ENCODE measurements around the gene DGKI.

DGKI gene

DNA sequence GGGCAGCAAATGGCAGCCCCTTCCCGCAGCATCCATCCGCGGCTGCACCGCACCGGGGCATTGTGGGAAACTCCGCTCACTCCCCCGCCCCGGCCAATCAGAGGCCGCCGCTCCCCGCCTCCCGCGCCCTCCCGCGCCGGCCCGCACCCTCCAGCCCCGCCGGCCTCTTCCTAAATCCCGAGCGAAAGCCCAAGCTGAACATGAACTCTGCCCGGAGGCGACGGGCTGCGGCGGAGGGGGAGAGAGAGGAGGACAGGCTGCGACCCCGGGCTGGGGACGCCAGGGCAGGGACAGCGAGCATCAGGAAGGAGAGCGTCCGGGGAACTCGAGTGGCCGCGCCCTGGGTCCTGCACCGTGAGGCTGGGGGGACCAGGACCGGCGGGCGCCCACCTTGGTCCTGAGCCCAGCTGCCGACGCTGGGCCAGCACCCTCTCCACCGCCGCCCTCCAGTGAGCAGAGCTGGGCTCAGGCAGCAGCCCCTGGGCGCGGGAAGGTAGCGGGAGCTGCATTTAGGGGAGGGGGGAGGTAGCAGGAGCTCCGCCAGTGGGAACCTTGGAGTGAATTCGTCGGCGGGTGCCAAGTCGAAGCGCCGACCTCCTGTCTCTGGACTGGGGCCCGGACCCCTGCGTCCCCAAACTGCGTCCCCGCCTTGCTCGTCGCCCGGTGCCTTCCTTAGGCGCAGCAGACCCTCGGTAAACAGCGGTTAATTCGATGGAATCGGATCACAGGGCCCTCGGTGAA, at the start of gene DGKI:
Gene DGKI, minus strand, starts transcription at position 148 of the 741 bp plus-strand sequence.
- peak; percentile 74 for DNase-seq (ENCODE audit: low spot score)

DNA sequence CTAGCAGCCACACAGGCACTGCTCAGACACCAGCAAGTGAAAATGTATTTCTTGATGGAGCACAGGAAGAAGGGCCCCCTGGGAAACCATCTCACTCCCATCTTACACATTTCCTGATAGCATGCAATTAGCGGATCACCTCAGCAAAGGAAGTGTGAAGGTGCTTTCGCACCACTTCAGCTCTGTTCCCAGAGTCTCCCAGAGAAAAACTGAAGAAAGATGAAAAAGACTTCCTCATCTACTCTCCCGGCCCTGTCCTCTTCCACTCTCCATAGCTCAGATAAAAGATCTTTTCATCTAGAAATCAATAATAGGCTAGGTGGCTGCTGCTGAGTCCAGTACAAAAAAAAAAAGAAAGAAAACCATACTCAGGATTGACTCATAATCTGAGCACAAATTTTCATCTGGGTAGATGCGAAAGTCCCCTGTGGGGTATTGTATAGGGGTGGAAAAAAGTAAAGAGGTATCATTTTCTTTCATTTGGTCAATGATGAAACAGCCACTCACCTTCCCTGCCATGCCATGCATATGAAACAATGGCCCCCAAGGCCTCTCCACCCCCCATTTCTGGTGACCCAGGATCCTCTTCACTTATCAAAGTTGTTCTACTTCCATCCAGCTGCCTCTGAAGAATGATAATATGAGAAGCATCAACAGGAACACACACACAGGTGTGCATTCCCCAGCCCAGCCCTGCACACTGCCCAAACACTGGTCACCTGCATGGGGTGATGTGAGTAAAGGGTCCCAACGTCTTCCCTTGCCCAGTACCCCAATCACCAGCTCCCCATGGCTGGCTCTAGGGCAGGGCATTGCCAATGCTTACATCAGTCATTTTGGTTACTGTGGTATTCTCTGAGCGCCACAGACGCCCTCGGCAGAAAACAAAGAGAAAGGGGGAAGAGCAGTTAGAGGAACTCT, 48.8 kb upstream of the DGKI start:
- DNase-seq (ENCODE audit: low spot score) = no peak

DNA sequence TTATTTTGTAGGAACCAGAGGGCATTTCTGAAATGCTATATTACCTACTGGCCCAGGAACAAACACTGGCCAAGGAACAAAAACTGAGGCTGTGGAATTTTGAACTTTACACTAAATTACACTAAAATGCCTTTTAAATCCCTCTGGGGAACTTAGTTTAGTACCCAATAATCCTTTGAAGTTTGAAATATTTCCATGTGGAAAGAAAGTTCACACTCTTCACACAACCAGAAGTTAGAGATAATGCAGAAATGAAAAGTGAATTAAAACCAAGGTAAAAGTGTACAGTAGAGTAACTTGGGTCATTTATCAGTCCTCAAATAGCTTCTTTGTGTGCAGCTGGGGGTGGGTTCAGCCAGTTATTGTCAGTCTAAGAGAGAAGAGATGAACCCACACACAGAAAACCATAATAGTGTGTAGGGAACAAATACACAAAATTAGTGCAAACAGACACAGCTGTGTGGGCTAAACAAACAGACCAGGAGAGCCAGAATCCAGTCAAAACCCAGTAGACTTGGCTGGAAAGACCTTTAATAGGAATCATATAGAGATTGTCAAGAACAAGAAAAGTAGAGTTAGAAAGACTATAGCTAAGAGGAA, 46.5 kb upstream of the DGKI start:
- DNase-seq (ENCODE audit: low spot score) = no peak

DNA sequence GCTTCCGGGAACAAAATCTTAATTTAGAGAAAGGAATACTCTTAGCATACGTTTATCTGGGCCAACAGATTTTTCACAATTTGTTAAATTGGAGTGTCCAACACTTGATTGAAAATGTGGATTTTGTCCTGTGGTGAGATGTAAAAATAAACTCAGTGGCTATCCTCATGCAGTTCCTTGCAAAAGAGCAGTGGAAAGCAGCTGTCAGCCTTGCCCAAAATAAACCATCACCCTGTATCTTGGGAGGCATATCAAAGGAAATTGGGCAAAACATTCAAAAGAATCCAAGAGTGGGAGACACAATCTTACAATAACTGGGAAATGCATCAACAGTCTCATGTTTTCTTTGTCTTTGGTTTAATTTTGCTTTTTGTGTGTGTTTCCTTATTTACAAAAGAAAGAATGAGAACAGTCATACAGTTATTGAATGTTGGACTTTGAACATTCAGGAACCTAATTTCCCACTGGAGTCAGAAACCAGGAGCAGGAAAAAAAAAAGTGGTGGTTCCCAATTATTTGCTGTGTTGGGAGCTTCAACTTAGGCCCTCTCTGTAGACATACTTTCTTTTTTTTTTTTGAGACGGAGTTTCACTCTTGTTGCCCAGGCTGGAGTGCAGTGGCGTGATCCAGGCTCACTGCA, 44.4 kb upstream of the DGKI start:
- no peak for DNase-seq (ENCODE audit: low spot score)

DNA sequence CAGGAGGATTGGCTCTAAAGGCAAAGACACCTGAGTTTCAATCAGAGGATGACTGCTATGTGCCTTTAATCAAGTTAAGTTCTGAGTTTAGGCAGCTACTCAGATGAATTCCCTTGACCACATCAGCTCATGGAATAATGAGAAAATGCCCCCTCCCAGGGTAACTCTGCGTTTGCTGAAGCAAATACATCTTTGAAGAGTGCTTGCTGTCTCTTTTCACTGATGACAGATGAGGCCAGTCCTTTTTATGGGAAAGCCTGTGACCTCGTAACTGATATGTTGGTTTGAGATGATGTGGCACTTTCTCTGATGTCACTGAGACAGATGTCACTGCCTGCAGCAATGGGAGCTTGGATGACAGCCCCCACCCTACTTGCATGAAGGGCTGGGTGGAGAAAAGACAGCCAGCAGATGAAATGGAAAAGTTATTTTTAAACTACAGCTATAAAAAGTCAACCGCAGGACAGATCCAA, 43.7 kb upstream of the DGKI start:
- DNase-seq (ENCODE audit: low spot score) = peak; percentile 47

DNA sequence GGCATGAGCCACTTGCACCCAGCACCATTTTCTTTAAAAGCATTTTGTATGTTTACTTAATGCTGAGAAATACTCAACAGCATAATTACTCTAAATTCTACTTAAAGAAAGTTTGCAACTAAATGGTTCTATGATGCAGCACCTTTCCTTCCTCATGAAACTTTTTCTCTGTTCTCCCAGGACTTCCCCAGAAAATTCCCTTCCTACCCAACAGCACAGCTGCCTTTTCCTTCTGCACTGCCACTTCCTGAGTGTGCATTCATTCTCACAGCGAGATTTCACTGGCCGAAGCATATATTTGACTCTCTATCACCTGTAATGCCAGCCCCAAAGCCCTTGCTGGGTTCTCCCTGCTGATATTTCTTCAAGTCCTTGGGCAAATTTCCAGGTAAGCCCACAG, 41.5 kb upstream of the DGKI start:
- DNase-seq (ENCODE audit: low spot score) = no peak

DNA sequence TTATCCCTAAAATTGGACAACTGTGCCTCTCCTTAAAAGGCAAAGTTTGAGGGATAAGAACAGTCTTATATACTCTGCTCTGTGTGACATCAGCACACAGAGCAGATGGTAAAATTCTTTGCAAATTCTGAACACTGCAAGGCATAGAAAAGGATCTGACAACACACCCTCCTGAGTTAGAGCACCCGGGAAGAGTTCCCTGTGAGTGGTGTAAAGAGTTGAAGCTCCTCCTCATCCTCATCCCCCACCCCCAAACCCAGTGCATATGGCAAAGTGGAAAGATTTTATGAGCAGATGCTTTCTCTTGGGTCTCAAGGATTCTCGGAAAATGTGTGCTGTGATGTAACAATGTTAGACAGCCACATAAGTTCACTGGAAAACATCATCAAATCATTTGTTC, 40.0 kb upstream of the DGKI start:
- DNase-seq (ENCODE audit: low spot score) = no peak

DNA sequence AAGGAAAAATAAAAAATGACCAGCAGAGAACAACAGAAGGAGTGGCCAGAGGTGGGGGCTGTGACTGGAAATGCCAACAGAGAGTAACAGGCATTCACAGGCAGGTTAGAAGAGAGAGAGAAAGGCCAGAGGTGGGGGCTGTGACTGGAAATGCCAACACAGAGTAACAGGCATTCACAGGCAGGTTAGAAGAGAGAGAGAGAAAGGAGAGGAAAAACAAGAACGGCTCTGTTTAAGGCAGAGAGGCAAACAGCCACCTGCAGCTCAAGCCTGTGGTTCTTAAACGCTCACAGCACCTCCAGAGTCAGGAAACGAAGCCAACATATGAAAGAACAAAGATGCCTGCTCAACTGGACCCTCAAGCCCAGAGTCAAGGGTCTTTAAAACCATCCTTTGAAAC, 39.5 kb upstream of the DGKI start:
- DNase-seq (ENCODE audit: low spot score) = no peak

DNA sequence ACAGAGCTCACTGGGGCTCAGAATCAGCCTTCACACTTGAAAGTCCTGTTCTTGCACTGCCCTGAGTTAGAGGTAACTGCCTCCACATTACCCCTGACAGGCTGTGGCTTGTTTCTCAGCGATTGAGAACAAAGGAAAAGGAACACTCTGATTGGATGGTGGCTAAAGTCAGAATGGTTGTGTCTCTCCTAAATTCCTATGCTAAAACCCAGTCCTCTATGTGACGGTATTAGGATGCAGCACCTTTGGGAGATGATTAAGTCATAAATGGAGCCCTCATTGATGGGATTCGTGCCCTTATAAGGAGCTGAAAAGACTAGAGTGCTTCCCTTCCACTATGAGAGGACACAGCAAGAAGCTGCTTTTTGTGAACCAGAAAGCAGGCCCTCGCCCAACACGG, 38.9 kb upstream of the DGKI start:
- no peak for DNase-seq (ENCODE audit: low spot score)

DNA sequence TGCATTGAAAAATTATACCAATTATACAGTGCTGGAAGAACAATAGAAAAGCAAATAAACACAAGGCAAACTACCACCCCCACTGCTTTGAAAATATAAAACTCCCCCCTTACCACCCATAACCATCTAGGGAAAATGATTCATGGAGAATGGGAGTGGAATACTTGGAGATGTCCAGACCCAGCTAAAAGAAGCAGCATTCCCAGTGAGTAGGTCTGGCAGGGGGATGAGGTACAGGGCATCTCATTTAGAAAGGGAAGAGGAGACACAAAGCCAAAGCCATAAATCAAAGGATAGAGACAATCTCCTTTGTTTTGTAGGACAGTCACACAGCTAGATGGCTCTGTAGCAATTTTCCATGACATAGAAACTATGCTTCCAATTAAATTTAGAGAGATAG, 36.0 kb upstream of the DGKI start:
- no peak for DNase-seq (ENCODE audit: low spot score)

DNA sequence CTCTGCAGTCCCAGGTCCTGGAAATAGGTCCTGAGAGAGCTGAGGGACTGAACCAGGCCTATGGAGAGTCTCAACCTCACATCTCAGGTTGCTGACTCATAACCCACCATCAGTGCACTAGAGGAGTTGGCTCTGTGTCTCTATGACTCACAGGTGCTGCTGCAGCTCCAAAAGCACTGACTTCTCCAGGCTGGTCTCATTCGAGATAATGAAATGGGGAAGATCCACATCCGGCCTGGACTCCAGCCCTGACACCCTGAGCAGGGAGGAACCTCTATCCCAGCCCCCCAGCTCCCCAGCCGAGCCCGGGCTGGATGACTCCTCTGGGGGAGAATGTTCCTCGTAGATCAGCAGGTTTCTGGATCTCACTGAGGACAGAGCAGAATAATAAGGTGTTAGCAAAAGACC, 35.5 kb upstream of the DGKI start:
- DNase-seq (ENCODE audit: low spot score) = peak; percentile 97

DNA sequence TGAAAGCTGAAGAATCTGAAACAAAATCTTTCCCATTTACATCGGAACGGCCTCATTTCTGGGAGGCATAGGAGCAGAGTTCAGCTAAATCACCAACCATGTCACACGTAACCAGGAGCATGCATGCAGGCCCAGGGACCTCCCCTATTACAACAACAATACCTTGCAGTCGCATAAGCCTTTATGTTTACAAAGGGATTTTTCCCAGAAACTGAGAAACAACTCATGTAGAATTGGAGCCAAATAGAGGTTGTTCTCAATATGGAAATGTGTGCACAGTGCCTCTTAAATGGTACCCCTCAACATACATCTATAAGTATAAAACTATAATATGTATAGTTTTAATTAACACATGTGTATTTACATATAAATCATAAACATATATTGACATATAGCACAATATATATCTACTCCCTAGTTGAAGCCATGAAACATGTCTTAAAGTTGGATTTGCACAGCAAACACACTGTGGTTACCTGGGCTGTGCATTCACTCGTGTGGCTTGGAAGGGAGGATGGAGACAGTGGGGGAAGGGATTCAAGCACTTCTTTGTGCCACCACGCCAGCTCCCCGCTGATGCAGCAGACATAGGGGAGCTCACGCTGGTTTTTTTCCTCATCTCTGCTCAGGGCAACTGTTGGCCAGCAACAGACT, 35.0 kb upstream of the DGKI start:
- no peak for DNase-seq (ENCODE audit: low spot score)

DNA sequence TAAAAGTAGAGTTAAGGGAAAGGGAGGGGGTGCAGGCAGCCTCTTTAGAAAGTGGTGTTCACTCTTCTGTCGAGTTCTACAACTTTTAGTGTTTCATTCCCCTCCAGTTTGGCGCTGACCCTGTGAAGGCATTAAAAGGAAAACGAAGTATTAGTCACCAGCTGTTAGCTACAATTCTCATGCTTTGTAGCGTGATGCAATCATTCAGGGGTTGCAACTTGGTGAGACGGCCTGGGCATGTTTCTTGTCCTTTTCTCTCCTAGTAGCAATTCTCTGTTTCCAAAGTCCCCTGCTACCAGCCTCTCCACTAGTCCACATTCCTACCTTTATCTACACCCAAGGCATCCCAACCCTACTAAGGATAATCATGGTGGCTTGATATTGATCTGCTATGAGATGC, 33.7 kb upstream of the DGKI start:
- no peak for DNase-seq (ENCODE audit: low spot score)

DNA sequence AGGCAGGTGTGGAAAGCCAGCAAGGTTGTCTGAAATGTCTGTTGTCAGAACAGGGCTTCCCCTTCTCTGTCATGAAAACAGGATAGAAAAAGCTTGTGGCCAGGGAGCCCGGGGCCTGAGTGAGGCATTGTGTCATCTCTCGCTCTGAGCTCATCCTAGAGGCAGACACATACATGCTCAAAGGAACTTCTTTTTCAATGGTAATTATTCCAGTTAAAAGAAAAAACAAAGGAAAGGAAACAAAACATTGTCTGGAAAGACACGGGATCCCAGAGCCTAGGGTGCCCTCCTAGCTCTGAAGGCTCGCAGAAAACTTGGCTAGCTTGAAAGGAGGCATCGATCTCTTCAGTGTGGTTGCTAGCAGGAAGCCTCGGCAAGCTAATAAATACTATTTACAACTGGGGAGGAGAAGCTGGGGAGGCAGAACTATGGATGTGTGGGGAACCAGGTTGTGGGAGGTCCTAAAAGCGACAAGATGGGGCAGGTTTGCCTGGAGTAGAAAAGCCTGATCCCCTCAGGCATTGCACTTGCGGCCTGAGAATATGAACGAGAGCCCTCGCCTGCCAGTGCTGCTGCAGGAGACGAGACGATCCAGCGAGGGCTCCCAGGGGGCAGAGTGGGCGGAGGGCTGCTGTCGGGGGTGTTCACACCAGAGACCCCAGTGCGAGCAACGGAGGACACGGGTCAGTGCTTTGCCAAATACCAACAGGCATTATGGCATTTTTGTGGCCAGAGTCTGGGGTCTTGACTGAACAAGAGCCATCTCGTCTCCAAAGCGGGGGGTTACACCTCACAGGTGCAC, 32.8 kb upstream of the DGKI start:
- no peak for DNase-seq (ENCODE audit: low spot score)

DNA sequence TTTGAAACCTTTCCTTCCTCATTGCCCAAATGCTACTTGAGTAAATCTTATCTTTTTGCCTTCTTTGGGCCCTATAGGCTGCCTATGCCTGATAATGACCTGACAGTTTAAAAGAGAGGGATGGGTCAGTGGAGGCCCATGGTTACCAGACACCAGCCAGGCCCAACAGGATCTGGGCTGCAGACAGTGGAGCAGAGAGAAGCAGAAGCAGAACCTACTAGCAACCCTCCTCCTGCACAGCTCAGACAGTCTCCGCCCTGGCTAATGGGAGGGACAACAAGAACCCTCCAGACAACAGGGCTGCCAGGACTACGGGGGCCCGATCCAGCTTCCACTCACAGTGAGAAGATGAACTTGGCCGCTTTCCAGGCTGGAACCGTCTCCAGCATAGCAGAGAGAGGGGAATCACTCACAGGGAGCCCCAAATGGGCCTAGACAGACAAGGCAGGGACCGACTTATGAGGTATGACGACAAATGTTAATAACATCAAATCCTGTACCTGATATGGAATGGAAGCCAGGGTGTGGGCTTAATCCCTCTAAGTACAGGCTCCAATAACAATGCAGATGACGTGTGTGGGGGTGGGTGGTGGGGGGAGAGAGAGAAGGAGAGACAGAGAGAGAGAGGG, 31.7 kb upstream of the DGKI start:
- DNase-seq (ENCODE audit: low spot score) = no peak

DNA sequence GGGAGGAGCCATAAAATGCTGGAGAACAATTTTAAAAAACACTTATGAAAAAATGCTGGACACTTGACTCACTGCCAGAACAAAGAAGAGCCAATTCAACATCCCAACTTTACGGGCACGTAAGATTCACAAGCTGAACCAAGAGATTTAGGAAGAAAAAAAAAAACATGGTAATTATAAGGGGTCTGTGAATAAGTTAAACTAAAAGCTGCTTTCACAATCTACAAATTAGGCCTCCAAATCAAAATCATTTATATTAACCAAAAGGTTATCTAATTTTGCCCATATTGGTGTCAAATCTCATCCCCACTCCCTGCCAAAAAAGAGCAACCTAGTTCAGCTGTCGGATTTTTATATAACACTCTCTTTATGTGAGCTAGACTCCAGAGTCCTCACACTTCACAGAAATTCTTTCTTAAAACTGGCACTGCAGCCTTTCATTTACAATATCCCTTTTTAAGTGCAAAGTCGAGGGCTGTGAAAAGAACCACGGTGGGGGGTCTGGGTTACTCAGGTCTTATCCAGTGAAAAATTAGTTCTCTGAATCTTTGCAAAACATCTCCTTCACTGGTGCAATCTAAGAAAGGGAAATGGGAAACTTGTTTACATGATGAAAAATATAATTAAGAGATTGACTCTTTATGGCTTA, 30.4 kb upstream of the DGKI start:
- no peak for DNase-seq (ENCODE audit: low spot score)

DNA sequence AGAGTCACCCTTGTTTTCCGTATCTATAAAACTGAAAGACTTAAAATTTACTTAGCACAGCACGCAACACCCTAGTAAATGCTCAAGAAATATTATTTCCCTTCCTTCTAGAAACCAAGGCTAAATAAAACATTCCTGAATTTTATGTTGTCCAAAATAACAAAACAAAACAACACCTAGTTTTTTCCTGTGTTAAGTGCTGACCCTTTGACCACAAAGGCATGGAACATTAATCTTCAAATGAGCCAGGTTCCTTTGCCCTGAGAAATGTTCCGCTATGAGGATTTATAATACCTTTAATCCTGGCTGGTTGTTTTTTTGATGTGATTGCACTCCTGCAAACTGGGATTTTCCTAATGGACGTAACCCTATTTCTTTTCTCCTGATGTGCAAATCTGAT, 29.0 kb upstream of the DGKI start:
- no peak for DNase-seq (ENCODE audit: low spot score)

DNA sequence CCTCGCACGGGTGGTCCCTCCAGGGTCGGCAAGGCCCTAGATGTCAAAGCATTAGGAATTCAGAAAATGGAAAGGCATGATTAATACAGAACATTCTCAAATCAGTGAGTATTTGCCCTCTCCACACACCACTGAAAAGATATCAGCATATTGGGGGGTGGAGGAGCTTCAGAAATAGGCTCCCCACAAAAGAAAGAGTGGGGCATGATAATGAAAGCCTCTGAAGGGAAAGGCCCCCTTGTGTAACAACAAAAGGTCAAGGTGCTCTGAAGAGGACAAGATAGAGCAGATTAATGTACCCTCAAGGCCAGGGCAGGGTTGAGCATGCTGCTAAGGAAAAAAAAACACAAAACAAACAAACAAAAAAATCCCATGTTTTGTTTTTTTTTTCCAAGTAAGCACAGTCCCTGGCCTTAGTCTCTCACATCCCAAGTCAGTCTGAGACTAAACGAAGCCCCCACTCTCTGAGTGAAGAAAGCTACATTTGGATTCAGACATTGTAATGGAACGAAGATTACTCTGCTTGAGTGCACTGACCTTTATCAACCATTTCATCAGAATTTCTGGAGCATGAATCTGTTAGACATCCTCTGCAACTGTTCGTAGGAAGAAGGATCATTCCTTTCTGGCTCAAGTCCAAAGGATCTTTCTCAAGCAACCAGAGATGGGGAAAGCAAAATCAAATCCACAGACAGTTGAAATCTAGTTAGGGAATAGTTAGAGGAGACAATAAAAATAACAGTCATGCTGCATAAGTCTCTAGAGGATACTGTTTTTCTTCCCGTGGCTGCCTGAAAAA, 27.4 kb upstream of the DGKI start:
- DNase-seq (ENCODE audit: low spot score) = peak; percentile 66

DNA sequence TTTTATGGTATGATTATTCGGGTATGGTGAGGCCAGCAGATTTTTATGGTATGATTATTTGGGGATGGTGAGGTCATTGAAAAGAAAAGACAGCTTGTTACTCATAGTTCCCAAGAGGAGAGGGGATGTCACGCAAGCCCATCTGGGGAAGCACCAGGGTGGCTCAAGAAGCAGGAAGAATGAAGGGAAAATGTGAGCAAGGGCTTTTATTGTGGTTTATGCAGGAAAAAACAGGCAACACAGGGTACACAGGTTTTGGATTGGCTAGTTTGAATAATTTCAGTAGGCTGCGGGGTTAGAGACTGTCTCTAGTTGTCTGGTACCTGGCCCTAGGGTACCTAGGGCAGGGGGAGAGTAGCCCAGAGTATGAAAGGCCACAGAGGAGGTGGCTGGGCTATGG, 26.8 kb upstream of the DGKI start:
- peak; percentile 75 for DNase-seq (ENCODE audit: low spot score)

Measured in hepatic stellate cell (primary cell).